H1 (cell line): ENCODE measurements around the gene ALOX5AP. TPM values are rescaled to one million over a fixed set of nuclear protein-coding genes. Genes with fewer than 3 reads are reported as not detected.

Source experiments
- CTCF ChIA-PET: fragments of 300-600 bp; sonication (Branson Sonifier 250); formaldehyde crosslinking; loops from one replicate; lab custom pipeline; 2021; ENCODE audit not compliant: partially characterized antibody; lab: Charles Lee
- POLR2A ChIA-PET: fragments of 300-600 bp; sonication (Branson Sonifier 250); formaldehyde crosslinking; loops from one replicate; lab custom pipeline; 2021; ENCODE audit warnings: inconsistent platforms; ENCODE audit not compliant: partially characterized antibody; lab: Charles Lee
- DNase-seq, 2 experiments: peaks; one replicate each; pipeline versions ENCODE4 v3.0.0 to v3.0.0-alpha.2; 2010 to 2022; ENCODE audit warnings: low spot score in 2 of 2, low read depth in 1 of 2, mixed read lengths in 1 of 2
- FAIRE-seq: peaks from 2 replicates; lab custom pipeline; 2011; peaks lifted over from hg19 to GRCh38; lab: Jason Lieb, UNC
- H2AFZ ChIP-seq: 2 replicates; pipeline ENCODE4 v1.8.1; 2012; ENCODE audit warnings: low read length, inconsistent platforms
- H2AK5ac ChIP-seq: 2 replicates; pipeline ENCODE4 v1.6.1; 2013; ENCODE audit warnings: low read depth, low read length
- H2BK120ac ChIP-seq: replicated peaks from 2 replicates; pipeline ENCODE3; 2013; ENCODE audit warnings: low read depth, low read length, inconsistent platforms
- H2BK12ac ChIP-seq: 2 replicates; pipeline ENCODE4 v1.6.1; 2013; ENCODE audit warnings: low read depth, low read length
- H2BK15ac ChIP-seq: 2 replicates; pipeline ENCODE4 v1.6.1; 2013; ENCODE audit warnings: low read length
- H2BK20ac ChIP-seq: 2 replicates; pipeline ENCODE4 v1.6.1; 2013; ENCODE audit warnings: low read length
- H2BK5ac ChIP-seq: 2 replicates; pipeline ENCODE4 v1.6.1; 2013; ENCODE audit warnings: low read depth, low read length
- H3K14ac ChIP-seq: 2 replicates; pipeline ENCODE4 v1.6.1; 2013; ENCODE audit warnings: inconsistent platforms; ENCODE audit not compliant: insufficient read length
- H3K18ac ChIP-seq: 2 replicates; pipeline ENCODE4 v1.6.1; 2013; ENCODE audit warnings: low read length; ENCODE audit errors: extremely low read depth
- H3K23ac ChIP-seq: 2 replicates; pipeline ENCODE4 v1.6.1; 2013; ENCODE audit warnings: inconsistent platforms; ENCODE audit not compliant: insufficient read length
- H3K23me2 ChIP-seq: 2 replicates; pipeline ENCODE4 v1.6.1; 2013; ENCODE audit warnings: low read depth, low read length
- H3K27ac ChIP-seq: 2 replicates; pipeline ENCODE4 v1.6.1; 2011; ENCODE audit warnings: low read depth, low read length, inconsistent platforms
- H3K27me3 ChIP-seq, 4 experiments: replicated peaks in 1 of 4; 1 replicate in 1 of 4; 2 replicates in 3 of 4; pipeline versions ENCODE4 v1.6.1 to v1.8.1; 2011 to 2013; ENCODE audit warnings: low read length in 3 of 4, mild to moderate bottlenecking in 3 of 4, inconsistent platforms in 2 of 4, mixed read lengths in 2 of 4, moderate library complexity in 1 of 4; ENCODE audit not compliant: control insufficient read depth in 3 of 4, insufficient read depth in 3 of 4; ENCODE audit errors: extremely low read depth in 1 of 4
- H3K36me3 ChIP-seq, 4 experiments: 2 replicates each; pipeline versions ENCODE4 v1.6.1 to v1.8.1; 2011 to 2013; ENCODE audit warnings: mild to moderate bottlenecking in 4 of 4, low read length in 3 of 4, moderate library complexity in 2 of 4, control low read depth in 1 of 4, inconsistent platforms in 1 of 4; ENCODE audit not compliant: insufficient read depth in 4 of 4, control insufficient read depth in 2 of 4
- H3K4ac ChIP-seq: replicated peaks from 2 replicates; pipeline ENCODE3; 2013; ENCODE audit warnings: low read length, low read depth, mixed read lengths, inconsistent platforms; ENCODE audit not compliant: insufficient read length
- H3K4me1 ChIP-seq, 4 experiments: replicated peaks in 1 of 4; 1 replicate in 1 of 4; 2 replicates in 3 of 4; pipeline versions ENCODE4 v1.6.1 to v1.8.1; 2011 to 2013; ENCODE audit warnings: low read length in 3 of 4, inconsistent platforms in 2 of 4, mixed read lengths in 1 of 4; ENCODE audit not compliant: insufficient read depth in 4 of 4, control insufficient read depth in 3 of 4
- H3K4me2 ChIP-seq, 2 experiments: 2 replicates each; pipeline versions ENCODE4 v1.6.1 to v1.8.1; 2011 to 2013; ENCODE audit warnings: low read depth in 2 of 2, low read length in 2 of 2, control low read depth in 1 of 2, inconsistent platforms in 1 of 2, mild to moderate bottlenecking in 1 of 2; ENCODE audit not compliant: insufficient read depth in 1 of 2
- H3K4me3 ChIP-seq, 4 experiments: fragments of 200-600, 300-600 bp in 1 of 4; sonication (generic), shearing (Covaris generic), sonication (Bioruptor Twin) in 1 of 4; 2 replicates each; pipeline versions ENCODE4 v1.5.1 to v1.8.1; 2011 to 2016; ENCODE audit warnings: low read length in 4 of 4, low read depth in 3 of 4, control low read depth in 2 of 4, inconsistent platforms in 2 of 4, mild to moderate bottlenecking in 2 of 4, mixed read lengths in 1 of 4, moderate library complexity in 1 of 4; ENCODE audit not compliant: insufficient read depth in 2 of 4; ENCODE audit errors: extremely low read depth in 1 of 4
- H3K56ac ChIP-seq: replicated peaks from 2 replicates; pipeline ENCODE3; 2013; ENCODE audit warnings: low read depth, mild to moderate bottlenecking, mixed read lengths, low read length, inconsistent platforms; ENCODE audit not compliant: insufficient read length
- H3K79me1 ChIP-seq: 2 replicates; pipeline ENCODE4 v1.6.1; 2013; ENCODE audit warnings: low read depth, low read length, control low read depth
- H3K79me2 ChIP-seq, 2 experiments: 2 replicates each; pipeline versions ENCODE4 v1.6.1 to v1.8.1; 2012 to 2013; ENCODE audit warnings: low read length in 2 of 2, mild to moderate bottlenecking in 2 of 2, inconsistent platforms in 1 of 2; ENCODE audit not compliant: insufficient read depth in 2 of 2, control insufficient read depth in 1 of 2
- H3K9ac ChIP-seq, 4 experiments: replicated peaks in 1 of 4; 1 replicate in 1 of 4; 2 replicates in 3 of 4; pipeline versions ENCODE4 v1.6.1 to v1.8.1; 2011 to 2013; ENCODE audit warnings: low read depth in 3 of 4, low read length in 3 of 4, control low read depth in 2 of 4, mild to moderate bottlenecking in 2 of 4, moderate library complexity in 2 of 4, inconsistent platforms in 1 of 4; ENCODE audit errors: extremely low read depth in 1 of 4
- H3K9me3 ChIP-seq, 2 experiments: 2 replicates each; pipeline versions ENCODE4 v1.6.1 to v1.8.1; 2012 to 2013; ENCODE audit warnings: mild to moderate bottlenecking in 2 of 2, moderate library complexity in 2 of 2, control low read depth in 1 of 2, inconsistent platforms in 1 of 2, low read depth in 1 of 2, low read length in 1 of 2, mixed read lengths in 1 of 2; ENCODE audit not compliant: insufficient read depth in 2 of 2
- H4K20me1 ChIP-seq, 2 experiments: replicated peaks in 1 of 2; 2 replicates each; pipeline versions ENCODE3 to v1.8.1; 2011 to 2013; ENCODE audit warnings: inconsistent platforms in 2 of 2, low read length in 2 of 2, mild to moderate bottlenecking in 1 of 2; ENCODE audit not compliant: insufficient read depth in 2 of 2, control insufficient read depth in 1 of 2
- H4K5ac ChIP-seq: 2 replicates; pipeline ENCODE4 v1.6.1; 2013; ENCODE audit warnings: low read length, low read depth, mixed read lengths, inconsistent platforms; ENCODE audit not compliant: insufficient read length
- H4K8ac ChIP-seq: 2 replicates; pipeline ENCODE4 v1.8.0; 2013; ENCODE audit warnings: mild to moderate bottlenecking, moderate library complexity, low read length, inconsistent platforms; ENCODE audit not compliant: insufficient read depth; ENCODE audit errors: extremely low read depth
- H4K91ac ChIP-seq: replicated peaks from 2 replicates; pipeline ENCODE3; 2013; ENCODE audit warnings: low read length, mixed read lengths, inconsistent platforms; ENCODE audit not compliant: insufficient read length
- CBX5 ChIP-seq: fragments of 300-800, 300-1000 bp; sonication (generic); IDR thresholded peaks from 2 replicates; pipeline ENCODE4 v1.7.1; 2016; ENCODE audit warnings: antibody characterized with exemption, low read length, low read depth
- CHD1 ChIP-seq: IDR thresholded peaks from 2 replicates; pipeline ENCODE4 v1.6.1; 2012; ENCODE audit warnings: low read depth, low read length, improper control_type of control experiment
- CREB1 ChIP-seq: IDR thresholded peaks from 2 replicates; pipeline ENCODE4 v1.6.1; 2012; ENCODE audit warnings: inconsistent platforms
- CTCF ChIP-seq, 3 experiments: IDR thresholded peaks; 1 replicate in 2 of 3; 2 replicates in 1 of 3; pipeline versions ENCODE4 v1.5.1 to v1.6.1; 2011; ENCODE audit warnings: low read length in 3 of 3, mild to moderate bottlenecking in 3 of 3, inconsistent platforms in 2 of 3, low read depth in 1 of 3, moderate library complexity in 1 of 3; ENCODE audit not compliant: insufficient read depth in 1 of 3; ENCODE audit errors: control extremely low read depth in 1 of 3
- FOSL1 ChIP-seq: IDR thresholded peaks from 2 replicates; pipeline ENCODE4 v1.6.1; 2011; ENCODE audit warnings: mild to moderate bottlenecking, low read depth, low read length, moderate library complexity; ENCODE audit not compliant: insufficient read depth
- KDM4A ChIP-seq: IDR thresholded peaks from one replicate; pipeline ENCODE4 v1.7.1; 2012; ENCODE audit warnings: low read depth, mild to moderate bottlenecking, moderate library complexity, low read length, inconsistent platforms; ENCODE audit not compliant: severe bottlenecking
- PHF8 ChIP-seq: fragments of 200-600 bp; sonication (generic); conservative IDR thresholded peaks from 2 replicates; pipeline ENCODE4 v1.7.1; 2012; ENCODE audit warnings: low read depth, mild to moderate bottlenecking, inconsistent platforms, low read length, moderate library complexity
- RBBP5 ChIP-seq: IDR thresholded peaks from 2 replicates; pipeline ENCODE4 v1.7.1; 2012; ENCODE audit warnings: low read depth, mild to moderate bottlenecking, inconsistent platforms, low read length, moderate library complexity, borderline replicate concordance
- SP4 ChIP-seq: IDR thresholded peaks from 2 replicates; pipeline ENCODE4 v1.6.1; 2012; ENCODE audit warnings: low read length, inconsistent platforms
- SRF ChIP-seq: IDR thresholded peaks from 2 replicates; pipeline ENCODE4 v1.6.1; 2011; ENCODE audit warnings: mild to moderate bottlenecking, low read depth, low read length, moderate library complexity
- SUZ12 ChIP-seq: fragments of 200-600 bp; sonication (generic); IDR thresholded peaks from 2 replicates; pipeline ENCODE4 v1.6.1; 2012; ENCODE audit warnings: mild to moderate bottlenecking, inconsistent platforms, low read length, moderate library complexity, mixed read lengths
- TAF7 ChIP-seq: optimal IDR thresholded peaks from 2 replicates; pipeline ENCODE3; 2011; ENCODE audit warnings: low read depth, mild to moderate bottlenecking, inconsistent platforms, low read length, moderate library complexity, borderline replicate concordance
- TEAD4 ChIP-seq: IDR thresholded peaks from 2 replicates; pipeline ENCODE4 v1.6.1; 2012; ENCODE audit warnings: low read depth, low read length, inconsistent platforms, mixed read lengths
- WGBS, 2 experiments: shearing (Covaris generic) in 1 of 2; methylation state at CpG; one replicate each; pipeline versions ENCODE4 v1.1.6 to v1.1.7; 2013 to 2015; ENCODE audit warnings: low lambda C conversion rate in 2 of 2, mixed read lengths in 2 of 2, inconsistent platforms in 1 of 2, low coverage in 1 of 2, missing lambda C conversion rate in 1 of 2; ENCODE audit not compliant: insufficient replicate concordance in 2 of 2, insufficient coverage in 1 of 2, insufficient read length in 1 of 2; ENCODE audit errors: extremely low coverage in 1 of 2, missing lambda C conversion rate in 1 of 2; 5-methylcytosine and 5-hydroxymethylcytosine counted together
- polyA plus RNA-seq, 7 experiments: library from polyadenylated mRNA; depleted of rRNA in 3 of 7; stranded (reverse) in 5 of 7; unstranded in 2 of 7; fragments of >200 nt in 5 of 7; fragments of 200-250 nt in 2 of 7; gene quantifications; 1 replicate in 5 of 7; 2 replicates in 1 of 7; 4 replicates in 1 of 7; pipeline versions ENCODE4 v1.2.1 to v1.2.3, GENCODE V29; 2011 to 2013; ENCODE audit warnings: missing spikeins in 2 of 7, mixed read lengths in 2 of 7
- total RNA-seq: library from RNA; stranded (reverse); fragmentation: NEBNext Ultra II Directional; extraction: Animal tissue kit (Norgen Biotek cat#: 25700); gene quantifications from 2 replicates; pipeline ENCODE4 v1.2.1, GENCODE V29; 2021

ALOX5AP gene
- total and polyA plus RNA-seq, 2 of the 8 experiments (the other 6 are each of a cell fraction or from before 2014, with no cell fraction given) = not detected

- H3K4ac ChIP-seq = no peak overlapping the region
- no peak overlapping the region for H4K5ac ChIP-seq
- H3K23ac ChIP-seq = no peak overlapping the region
- no peak overlapping the region for H4K8ac ChIP-seq
- H3K79me2 ChIP-seq = no peaks in the 10 kb centered on the region
- H3K27ac ChIP-seq = no peak overlapping the region
- H3K27me3 ChIP-seq = no peaks in the 10 kb centered on the region
- no peak overlapping the region for H3K56ac ChIP-seq
- H2BK5ac ChIP-seq = no peak overlapping the region
- H3K9ac ChIP-seq = no peak overlapping the region
- H3K14ac ChIP-seq = no peak overlapping the region
- H2AK5ac ChIP-seq = no peak overlapping the region
- no peak overlapping the region for H2BK120ac ChIP-seq
- no peaks in the 10 kb centered on the region for H3K36me3 ChIP-seq
- DNase-seq = no peak
- no peak overlapping the region for H3K18ac ChIP-seq
- ChIA-PET CTCF (interaction anchor here (1.0 kb wide), 1 partner anchor 30 kb away, joined by 3 read pairs; no protein-coding TSS in a partner anchor), POLR2A (no interaction called here)
- H4K20me1 ChIP-seq = no peaks in the 10 kb centered on the region
- H3K4me3 ChIP-seq = no peak overlapping the region
- 82% methylated on average over 2 of the region's 2 CpGs; no CpG with 5 or more reads in 1 of the 2 experiments for WGBS, 2 experiments
- no peak overlapping the region for H2BK20ac ChIP-seq
- FAIRE-seq = no peak
- no peaks in the 10 kb centered on the region for H3K79me1 ChIP-seq
- H3K23me2 ChIP-seq = no peaks in the 10 kb centered on the region
- H4K91ac ChIP-seq = no peak overlapping the region
- H3K9me3 ChIP-seq = no peaks in the 10 kb centered on the region
- H3K4me2 ChIP-seq = no peak overlapping the region
- peaks cover 0 to 3% (median 1%) of the 10 kb centered on the region in 4 experiments; a peak in 2 of 7 replicates for H3K4me1 ChIP-seq
- no peak overlapping the region for H2AFZ ChIP-seq
- no peak overlapping the region for H2BK12ac ChIP-seq
- H2BK15ac ChIP-seq = no peak overlapping the region
- no peak for TF ChIP-seq SRF
- TF ChIP-seq TEAD4 = no peak
- TF ChIP-seq SUZ12 = no peak
- TF ChIP-seq RBBP5 = no peak
- no peak for TF ChIP-seq FOSL1
- TF ChIP-seq KDM4A = no peak
- no peak for TF ChIP-seq CTCF (IDR thresholded peaks at IDR 0.05; ENCODE audit: control extremely low read depth in 1 of 3, insufficient read depth in 1 of 3, low read depth in 1 of 3, low read length in 3 of 3)
- TF ChIP-seq CREB1 = no peak
- no peak for TF ChIP-seq CHD1
- TF ChIP-seq TAF7 = no peak
- no peak for TF ChIP-seq PHF8
- no peak for TF ChIP-seq SP4
- TF ChIP-seq CBX5 = no peak
Observed at GRCh38 chr13:30735872-30736175, 481 bp downstream of the ALOX5AP start.
